ENCODE measurements around the gene ADAT2.

ADAT2 gene

GRCh38 chr6:143374014-143374413 lies 76.5 kb downstream of the ADAT2 start:
- Histone ChIP-seq H3K79me2 (ENCODE audit: control insufficient read depth, low read length) (no peaks in the 10 kb centered on the region), H3K36me3 (ENCODE audit: control insufficient read depth, low read length) (no peaks in the 10 kb centered on the region), H3K9me3 (ENCODE audit: control insufficient read depth, insufficient read depth, low read length) (no peaks in the 10 kb centered on the region), H3K4me3 (ENCODE audit: low read length) (no peak overlapping the region), H3K27me3 (ENCODE audit: control insufficient read depth, low read length) (peaks cover 6% of the 10 kb centered on the region; the same call in 1 of the 2 replicates), H3K4me1 (ENCODE audit: control insufficient read depth, low read length) (no peaks in the 10 kb centered on the region), H3K9me2 (replicated peaks; ENCODE audit: control insufficient read depth, low read length) (no peaks in the 10 kb centered on the region), H3K27ac (ENCODE audit: low read depth, low read length) (no peak overlapping the region), H4K20me1 (ENCODE audit: control insufficient read depth, insufficient read depth, low read depth, low read length) (no peaks in the 10 kb centered on the region), H3K4me2 (ENCODE audit: low read length) (no peak overlapping the region), H3F3A (ENCODE audit: control insufficient read depth, insufficient read depth) (no peaks in the 10 kb centered on the region)
- TF ChIP-seq CTCF (IDR thresholded peaks at IDR 0.05; ENCODE audit: low read depth, low read length, poor library complexity, severe bottlenecking) = no peak
- no peak for TF ChIP-seq EZH2phosphoT487 (IDR thresholded peaks at IDR 0.05; ENCODE audit: borderline replicate concordance, low read length)

All from DOHH2 (cell line).